Measurements from ENCODE around the gene ARRB1.

The ARRB1 gene

DNA sequence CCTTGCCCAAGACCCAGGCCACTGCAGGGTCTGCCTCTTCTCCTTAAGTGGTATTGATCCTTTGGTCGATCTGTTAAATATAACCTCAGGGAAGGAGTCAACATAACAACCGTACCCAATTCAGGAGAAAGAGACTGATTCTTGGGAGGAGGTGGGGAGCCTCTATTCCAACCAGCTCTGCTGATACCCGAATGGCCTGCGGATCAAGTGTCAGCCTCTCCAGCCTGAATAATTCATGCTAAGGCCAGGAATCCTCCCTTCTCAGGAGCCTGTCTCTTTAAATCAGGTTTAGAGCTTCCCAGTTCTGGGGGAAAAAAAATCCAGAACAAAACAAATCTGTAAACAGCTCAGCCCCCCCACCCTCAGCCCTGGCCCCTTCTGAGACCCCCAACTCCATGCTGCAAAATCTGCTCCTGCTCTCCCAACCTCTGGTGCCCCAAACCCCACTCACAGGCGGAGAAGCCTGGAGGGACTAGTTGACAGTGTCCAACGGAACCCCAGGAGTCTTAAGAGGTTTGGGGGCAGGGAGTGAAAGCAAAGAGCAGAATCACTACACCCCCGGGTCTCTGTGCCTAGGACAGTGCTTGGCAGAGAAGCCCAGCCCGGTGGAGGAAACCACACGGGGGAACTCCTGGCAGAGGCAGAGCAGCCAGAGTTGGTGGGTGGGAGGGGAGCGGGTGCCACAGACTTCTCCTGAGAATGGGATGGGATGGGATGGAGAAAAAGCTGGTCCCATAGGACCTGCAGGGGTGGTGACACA, 111.8 kb downstream of the ARRB1 start:
- H4K20me1 ChIP-seq (ENCODE audit: insufficient read depth, low read length) = 0 out of 2 replicates have a peak, but pooled peaks cover 3% of the 10 kb centered on the region
- no peaks in the 10 kb centered on the region for H3K79me2 ChIP-seq (ENCODE audit: low read length)
- H2AFZ ChIP-seq (ENCODE audit: low read length) = no peak overlapping the region
- H3K9me2 ChIP-seq (replicated peaks; ENCODE audit: insufficient read depth, low read length) = no peaks in the 10 kb centered on the region
- H3K4me1 ChIP-seq (ENCODE audit: low read length) = 0 out of 2 replicates have a peak, but pooled peaks cover 3% of the 10 kb centered on the region
- H3K27me3 ChIP-seq (replicated peaks; ENCODE audit: insufficient read depth, low read length) = peaks cover 76% of the 10 kb centered on the region
- H3K4me3 ChIP-seq (ENCODE audit: low read length) = no peak overlapping the region
- H3K27ac ChIP-seq (ENCODE audit: low read length) = no peak overlapping the region
- DNase-seq = no peak
- H3K4me2 ChIP-seq (ENCODE audit: low read depth, low read length) = no peak overlapping the region
- TF ChIP-seq, protein P1, sequence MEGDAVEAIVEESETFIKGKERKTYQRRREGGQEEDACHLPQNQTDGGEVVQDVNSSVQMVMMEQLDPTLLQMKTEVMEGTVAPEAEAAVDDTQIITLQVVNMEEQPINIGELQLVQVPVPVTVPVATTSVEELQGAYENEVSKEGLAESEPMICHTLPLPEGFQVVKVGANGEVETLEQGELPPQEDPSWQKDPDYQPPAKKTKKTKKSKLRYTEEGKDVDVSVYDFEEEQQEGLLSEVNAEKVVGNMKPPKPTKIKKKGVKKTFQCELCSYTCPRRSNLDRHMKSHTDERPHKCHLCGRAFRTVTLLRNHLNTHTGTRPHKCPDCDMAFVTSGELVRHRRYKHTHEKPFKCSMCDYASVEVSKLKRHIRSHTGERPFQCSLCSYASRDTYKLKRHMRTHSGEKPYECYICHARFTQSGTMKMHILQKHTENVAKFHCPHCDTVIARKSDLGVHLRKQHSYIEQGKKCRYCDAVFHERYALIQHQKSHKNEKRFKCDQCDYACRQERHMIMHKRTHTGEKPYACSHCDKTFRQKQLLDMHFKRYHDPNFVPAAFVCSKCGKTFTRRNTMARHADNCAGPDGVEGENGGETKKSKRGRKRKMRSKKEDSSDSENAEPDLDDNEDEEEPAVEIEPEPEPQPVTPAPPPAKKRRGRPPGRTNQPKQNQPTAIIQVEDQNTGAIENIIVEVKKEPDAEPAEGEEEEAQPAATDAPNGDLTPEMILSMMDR (IDR thresholded peaks at IDR 0.05; ENCODE audit: low read length) = no peak
- no peak for TF ChIP-seq EZH2phosphoT487 (IDR thresholded peaks at IDR 0.05; ENCODE audit: low read length)
- no peak for TF ChIP-seq EZH2 (optimal IDR thresholded peaks at IDR 0.05; ENCODE audit: low read depth, low read length)
- no peaks in the 10 kb centered on the region for H3K36me3 ChIP-seq (replicated peaks; ENCODE audit: insufficient read depth, low read length)
- no peak overlapping the region for H3K9ac ChIP-seq (ENCODE audit: low read length)
- no peaks in the 10 kb centered on the region for H3K9me3 ChIP-seq (replicated peaks; ENCODE audit: insufficient read depth, low read length)
- no peaks in the 10 kb centered on the region for H3F3A ChIP-seq (ENCODE audit: insufficient read depth, low read length)

DNA sequence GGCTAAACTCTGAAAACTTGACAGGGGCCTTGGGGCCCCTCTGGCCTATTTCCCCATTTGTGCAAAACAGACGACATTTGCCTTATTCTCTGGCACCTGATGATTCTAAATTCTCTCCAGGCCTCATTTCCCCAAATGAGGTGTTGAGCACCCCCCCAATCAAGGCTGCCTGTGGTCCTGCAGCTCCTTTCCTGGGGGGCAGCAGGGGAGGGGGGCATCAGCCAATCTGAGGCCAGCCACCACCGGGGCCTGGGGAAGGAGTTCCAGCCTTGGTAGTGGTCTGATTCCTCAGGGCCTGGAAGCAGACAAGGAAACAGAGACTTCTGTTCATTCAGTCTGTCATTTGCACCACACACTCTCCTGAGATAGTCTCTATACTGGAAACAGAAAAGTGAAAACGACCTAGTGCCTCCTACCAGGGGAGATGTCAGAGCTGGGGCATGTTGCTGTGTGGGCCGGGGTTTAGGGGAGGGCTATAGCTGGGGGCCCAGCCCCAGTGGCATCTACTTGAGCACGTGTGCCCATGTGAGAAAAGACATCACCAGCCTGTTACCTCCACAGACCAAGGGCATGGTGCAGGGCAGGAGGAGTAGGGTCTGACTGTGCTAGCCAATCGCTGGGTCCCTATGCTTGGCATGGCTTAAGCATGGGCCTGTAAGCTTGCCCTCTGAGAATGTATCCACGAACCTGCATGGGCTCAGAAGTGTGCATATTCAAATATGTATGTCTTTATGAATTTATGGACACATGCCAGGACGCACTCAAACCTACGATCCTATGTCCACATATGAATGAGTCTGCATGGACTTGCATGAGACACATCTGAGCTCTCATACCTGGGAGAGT, 112.6 kb downstream of the ARRB1 start:
- no peak overlapping the region for H2AFZ ChIP-seq (ENCODE audit: low read length)
- no peak overlapping the region for H3K4me3 ChIP-seq (ENCODE audit: low read length)
- H3K27me3 ChIP-seq (replicated peaks; ENCODE audit: insufficient read depth, low read length) = peaks cover 71% of the 10 kb centered on the region
- H3K9me2 ChIP-seq (replicated peaks; ENCODE audit: insufficient read depth, low read length) = no peaks in the 10 kb centered on the region
- TF ChIP-seq EZH2phosphoT487 (IDR thresholded peaks at IDR 0.05; ENCODE audit: low read length) (no peak), EZH2 (optimal IDR thresholded peaks at IDR 0.05; ENCODE audit: low read depth, low read length) (no peak)
- no peaks in the 10 kb centered on the region for H3K79me2 ChIP-seq (ENCODE audit: low read length)
- H3K4me1 ChIP-seq (ENCODE audit: low read length) = 0 out of 2 replicates have a peak, but pooled peaks cover 3% of the 10 kb centered on the region
- no peak overlapping the region for H3K4me2 ChIP-seq (ENCODE audit: low read depth, low read length)
- 0 out of 2 replicates have a peak, but pooled peaks cover 3% of the 10 kb centered on the region for H4K20me1 ChIP-seq (ENCODE audit: insufficient read depth, low read length)
- H3K9me3 ChIP-seq (replicated peaks; ENCODE audit: insufficient read depth, low read length) = no peaks in the 10 kb centered on the region
- no peaks in the 10 kb centered on the region for H3K36me3 ChIP-seq (replicated peaks; ENCODE audit: insufficient read depth, low read length)
- DNase-seq = no peak
- no peak overlapping the region for H3K27ac ChIP-seq (ENCODE audit: low read length)
- H3K9ac ChIP-seq (ENCODE audit: low read length) = no peak overlapping the region
- H3F3A ChIP-seq (ENCODE audit: insufficient read depth, low read length) = no peaks in the 10 kb centered on the region

DNA sequence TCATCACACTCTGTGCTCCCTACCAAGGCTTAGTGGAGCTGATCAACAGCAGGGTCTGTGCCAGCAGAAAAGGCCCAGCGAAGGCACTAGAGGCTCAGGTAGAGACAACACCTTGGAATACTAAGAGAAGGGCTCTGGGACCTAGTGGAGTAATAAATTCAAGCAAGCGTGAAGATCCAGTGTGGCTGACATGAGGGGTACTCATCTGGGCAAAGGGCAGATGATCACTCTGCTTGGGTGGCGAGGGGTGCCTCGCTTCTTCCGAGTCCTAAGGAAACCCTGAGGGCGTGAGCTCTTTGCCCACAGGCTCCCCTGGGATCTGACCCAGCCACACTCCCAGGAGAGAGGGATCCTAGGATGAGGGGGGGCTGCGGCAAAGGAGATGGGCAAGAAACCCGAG, 114.4 kb downstream of the ARRB1 start:
- H3K9ac ChIP-seq (ENCODE audit: low read length) = no peak overlapping the region
- H3K27me3 ChIP-seq (replicated peaks; ENCODE audit: insufficient read depth, low read length) = peaks cover 56% of the 10 kb centered on the region
- no peaks in the 10 kb centered on the region for H3K4me1 ChIP-seq (ENCODE audit: low read length)
- TF ChIP-seq, protein P1 (IDR thresholded peaks at IDR 0.05; ENCODE audit: low read length) = no peak
- TF ChIP-seq EZH2phosphoT487 (IDR thresholded peaks at IDR 0.05; ENCODE audit: low read length) (no peak), EZH2 (optimal IDR thresholded peaks at IDR 0.05; ENCODE audit: low read depth, low read length) (no peak)
- no peaks in the 10 kb centered on the region for H3K9me3 ChIP-seq (replicated peaks; ENCODE audit: insufficient read depth, low read length)
- no peak overlapping the region for H3K4me2 ChIP-seq (ENCODE audit: low read depth, low read length)
- no peak overlapping the region for H2AFZ ChIP-seq (ENCODE audit: low read length)
- no peak for DNase-seq
- H3F3A ChIP-seq (ENCODE audit: insufficient read depth, low read length) = no peaks in the 10 kb centered on the region
- H3K27ac ChIP-seq (ENCODE audit: low read length) = no peak overlapping the region
- no peak overlapping the region for H3K4me3 ChIP-seq (ENCODE audit: low read length)
- H3K9me2 ChIP-seq (replicated peaks; ENCODE audit: insufficient read depth, low read length) = no peaks in the 10 kb centered on the region
- H3K36me3 ChIP-seq (replicated peaks; ENCODE audit: insufficient read depth, low read length) = no peaks in the 10 kb centered on the region
- no peaks in the 10 kb centered on the region for H3K79me2 ChIP-seq (ENCODE audit: low read length)
- no peaks in the 10 kb centered on the region for H4K20me1 ChIP-seq (ENCODE audit: insufficient read depth, low read length)
